ENCODE results near the gene CDK19.

Gene CDK19

GRCh38 chr6:110858562-110859214 lies 43.4 kb upstream of the CDK19 start:
- no peak for ATAC-seq
- TF ChIP-seq CREB5 (CRISPR knock-in tag; IDR thresholded peaks at IDR 0.05; ENCODE audit: low read depth) (no peak), OSR1 (CRISPR knock-in tag; IDR thresholded peaks at IDR 0.05) (no peak)

GRCh38 chr6:110858016-110858415 lies 42.7 kb upstream of the CDK19 start:
- TF ChIP-seq CSDC2 (CRISPR knock-in tag; IDR thresholded peaks at IDR 0.05) (no peak), BACH2 (CRISPR knock-in tag; IDR thresholded peaks at IDR 0.05; ENCODE audit: borderline replicate concordance) (no peak), POU6F1 (CRISPR knock-in tag; IDR thresholded peaks at IDR 0.05; ENCODE audit: borderline replicate concordance, low read depth) (no peak), CSRNP3 (CRISPR knock-in tag; IDR thresholded peaks at IDR 0.05) (no peak), ZFP3 (CRISPR knock-in tag; IDR thresholded peaks at IDR 0.05) (no peak), SNAI2 (CRISPR knock-in tag; IDR thresholded peaks at IDR 0.05) (no peak), PATZ1 (CRISPR knock-in tag; IDR thresholded peaks at IDR 0.05; ENCODE audit: borderline replicate concordance) (no peak), TCF4 (CRISPR knock-in tag; IDR thresholded peaks at IDR 0.05; ENCODE audit: borderline replicate concordance) (no peak), PPARA (CRISPR knock-in tag; IDR thresholded peaks at IDR 0.05; ENCODE audit: borderline replicate concordance) (no peak), ARNTL (CRISPR knock-in tag; IDR thresholded peaks at IDR 0.05; ENCODE audit: borderline replicate concordance, low read depth) (no peak), ZNF565 (CRISPR knock-in tag; conservative IDR thresholded peaks at IDR 0.05; ENCODE audit: low read depth) (no peak), CREB5 (CRISPR knock-in tag; IDR thresholded peaks at IDR 0.05; ENCODE audit: low read depth) (no peak), ZC3H10 (CRISPR knock-in tag; IDR thresholded peaks at IDR 0.05) (no peak), ZNF8 (CRISPR knock-in tag; IDR thresholded peaks at IDR 0.05) (no peak), ISL1 (CRISPR knock-in tag; IDR thresholded peaks at IDR 0.05) (no peak), RARB (CRISPR knock-in tag; IDR thresholded peaks at IDR 0.05) (no peak), TSHZ2 (CRISPR knock-in tag; IDR thresholded peaks at IDR 0.05) (no peak), TOX (CRISPR knock-in tag; IDR thresholded peaks at IDR 0.05; ENCODE audit: borderline replicate concordance) (no peak), OSR1 (CRISPR knock-in tag; IDR thresholded peaks at IDR 0.05) (no peak)
- ATAC-seq, result no peak

GRCh38 chr6:110856296-110856695 lies 41.0 kb upstream of the CDK19 start:
- no peak for ATAC-seq
- TF ChIP-seq PATZ1 (CRISPR knock-in tag; IDR thresholded peaks at IDR 0.05; ENCODE audit: borderline replicate concordance) (no peak), ESRRG (CRISPR knock-in tag; IDR thresholded peaks at IDR 0.05) (no peak), TSHZ2 (CRISPR knock-in tag; IDR thresholded peaks at IDR 0.05) (no peak), ZNF70 (CRISPR knock-in tag; IDR thresholded peaks at IDR 0.05) (no peak)
